Transverse colon (tissue), 4 donors: ENCODE results near the gene SUCLG2.

ENCODE experiments used
- EP300 ChIP-seq: sonication (generic); formaldehyde crosslinking; IDR thresholded peaks from one replicate; pipeline ENCODE4 v1.6.1; 2017; ENCODE audit warnings: antibody characterized with exemption, low read depth
- POLR2A ChIP-seq: fragments of 450-650 bp; IDR thresholded peaks from one replicate; pipeline ENCODE4 v1.6.1; 2016; ENCODE audit warnings: antibody characterized with exemption, mild to moderate bottlenecking, moderate library complexity
- POLR2AphosphoS5 ChIP-seq, 3 donors: sonication (generic); formaldehyde crosslinking; IDR thresholded peaks; one replicate each; pipeline ENCODE4 v1.6.1; 2016; ENCODE audit warnings: antibody characterized with exemption in 3 of 3
- TF ChIP-seq, protein P1 (sequence below), 5 experiments: fragments of 200-600 bp in 3 of 5; fragments of 450-650 bp in 2 of 5; sonication (generic) in 3 of 5; IDR thresholded peaks; 1 replicate in 2 of 5; 2 replicates in 3 of 5; pipeline ENCODE4 v1.5.1; 2016 to 2017; ENCODE audit warnings: antibody characterized with exemption in 5 of 5, inconsistent platforms in 3 of 5, mild to moderate bottlenecking in 2 of 5, moderate library complexity in 1 of 5

DNA sequence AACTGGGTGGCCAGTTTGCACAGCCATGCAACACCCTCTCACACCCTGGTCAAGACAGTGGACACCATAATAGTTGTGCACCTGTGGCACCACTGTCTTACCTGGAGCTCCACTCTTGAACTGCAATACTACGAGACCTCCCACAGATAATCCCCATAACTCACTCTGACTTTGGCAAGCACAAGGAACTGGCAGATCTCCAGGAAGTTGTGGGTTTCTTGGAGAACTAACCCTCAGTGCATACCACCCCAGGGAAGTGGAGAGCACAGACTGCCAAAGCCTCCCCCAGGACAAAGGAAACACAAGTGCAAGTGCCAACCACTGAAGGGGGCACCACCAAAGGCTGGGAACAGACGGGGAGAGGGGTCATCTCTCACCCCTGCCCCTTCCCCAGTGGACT is 318.6 kb downstream of the SUCLG2 start:
- TF ChIP-seq, protein P1, sequence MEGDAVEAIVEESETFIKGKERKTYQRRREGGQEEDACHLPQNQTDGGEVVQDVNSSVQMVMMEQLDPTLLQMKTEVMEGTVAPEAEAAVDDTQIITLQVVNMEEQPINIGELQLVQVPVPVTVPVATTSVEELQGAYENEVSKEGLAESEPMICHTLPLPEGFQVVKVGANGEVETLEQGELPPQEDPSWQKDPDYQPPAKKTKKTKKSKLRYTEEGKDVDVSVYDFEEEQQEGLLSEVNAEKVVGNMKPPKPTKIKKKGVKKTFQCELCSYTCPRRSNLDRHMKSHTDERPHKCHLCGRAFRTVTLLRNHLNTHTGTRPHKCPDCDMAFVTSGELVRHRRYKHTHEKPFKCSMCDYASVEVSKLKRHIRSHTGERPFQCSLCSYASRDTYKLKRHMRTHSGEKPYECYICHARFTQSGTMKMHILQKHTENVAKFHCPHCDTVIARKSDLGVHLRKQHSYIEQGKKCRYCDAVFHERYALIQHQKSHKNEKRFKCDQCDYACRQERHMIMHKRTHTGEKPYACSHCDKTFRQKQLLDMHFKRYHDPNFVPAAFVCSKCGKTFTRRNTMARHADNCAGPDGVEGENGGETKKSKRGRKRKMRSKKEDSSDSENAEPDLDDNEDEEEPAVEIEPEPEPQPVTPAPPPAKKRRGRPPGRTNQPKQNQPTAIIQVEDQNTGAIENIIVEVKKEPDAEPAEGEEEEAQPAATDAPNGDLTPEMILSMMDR (IDR thresholded peaks at IDR 0.05), result no peak
- TF ChIP-seq EP300 (no peak), POLR2AphosphoS5 (IDR thresholded peaks at IDR 0.05) (no peak), POLR2A (no peak)
